Prostate gland (tissue), 2 donors: ENCODE data around the gene DSCAM.

Source experiments
- CTCF ChIP-seq, 4 experiments: fragments of 200-600 bp in 2 of 4; fragments of 450-650 bp in 2 of 4; sonication (generic) in 2 of 4; IDR thresholded peaks; 1 replicate in 3 of 4; 2 replicates in 1 of 4; pipeline ENCODE4 v1.5.1; 2016 to 2019; ENCODE audit warnings: antibody characterized with exemption in 4 of 4, mild to moderate bottlenecking in 2 of 4, moderate library complexity in 2 of 4
- POLR2A ChIP-seq: fragments of 450-650 bp; IDR thresholded peaks from one replicate; pipeline ENCODE4 v1.6.1; 2016; ENCODE audit warnings: antibody characterized with exemption, mild to moderate bottlenecking
- POLR2AphosphoS5 ChIP-seq: sonication (generic); formaldehyde crosslinking; IDR thresholded peaks from one replicate; pipeline ENCODE4 v1.6.1; 2017; ENCODE audit warnings: antibody characterized with exemption

DNA sequence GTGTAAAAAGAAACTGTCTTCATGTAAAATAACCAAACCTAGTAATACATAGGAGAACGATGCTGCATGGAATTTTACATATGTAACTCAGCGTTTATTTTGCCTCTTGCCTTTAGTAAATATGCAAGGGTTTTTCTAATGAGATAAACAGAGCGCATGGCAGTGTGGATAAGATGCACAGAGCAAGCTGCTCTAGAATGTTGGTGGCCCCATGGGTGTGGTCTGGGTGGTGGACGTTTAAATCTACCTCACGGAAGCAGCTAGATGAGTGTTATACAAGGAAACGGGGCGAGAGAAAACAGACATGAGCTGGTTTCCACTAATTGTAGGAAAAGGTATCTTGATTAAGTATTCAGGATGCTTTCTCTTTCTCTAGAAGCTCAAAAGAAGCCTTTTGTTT is 205.9 kb downstream of the DSCAM start:
- TF ChIP-seq POLR2A (no peak), CTCF (IDR thresholded peaks at IDR 0.05) (no peak), POLR2AphosphoS5 (no peak)
